Panc1 (cell line): Measurements from ENCODE around the gene ERC2.

ENCODE experiments used
- CTCF ChIP-seq: fragments of 450-650 bp; IDR thresholded peaks from 2 replicates; pipeline ENCODE4 v1.5.1; 2017; ENCODE audit warnings: mild to moderate bottlenecking
- POLR2AphosphoS5 ChIP-seq: IDR thresholded peaks from 2 replicates; pipeline ENCODE4 v1.6.1; 2012; ENCODE audit warnings: mild to moderate bottlenecking, low read depth, low read length, moderate library complexity
- REST ChIP-seq, 2 experiments: IDR thresholded peaks; 2 replicates each; pipeline ENCODE4 v1.6.1; 2011 to 2012; ENCODE audit warnings: low read depth in 2 of 2, control low read depth in 1 of 2, low read length in 1 of 2, mild to moderate bottlenecking in 1 of 2, moderate library complexity in 1 of 2; ENCODE audit not compliant: insufficient read depth in 1 of 2
- SIN3A ChIP-seq: IDR thresholded peaks from 2 replicates; pipeline ENCODE4 v1.6.1; 2012; ENCODE audit warnings: low read depth, mild to moderate bottlenecking, low read length, moderate library complexity, borderline replicate concordance; ENCODE audit not compliant: insufficient read depth

- no peak for TF ChIP-seq CTCF
- TF ChIP-seq POLR2AphosphoS5, result no peak
- TF ChIP-seq REST (IDR thresholded peaks at IDR 0.05; ENCODE audit: insufficient read depth in 1 of 2, low read depth in 2 of 2, low read length in 1 of 2), result no peak
- no peak for TF ChIP-seq SIN3A
These were observed 626.1 kb downstream of the ERC2 start for GRCh38 chr3:55842204-55842603.
